GM21576 (cell line): Measurements from ENCODE around the gene KRT86.
"Not testable (repeated sequence)": the region's sequence is repeated elsewhere in the genome, so short reads cannot be mapped to it uniquely, and the experiment has no call there.

Experiments
- ATAC-seq: cut with Tn5 transposase; IDR thresholded peaks from one replicate; pipeline ENCODE4 v1.9.1; 2021; ENCODE audit warnings: mild to moderate bottlenecking, moderate library complexity; ENCODE audit not compliant: unreplicated experiment

KRT86 gene

DNA sequence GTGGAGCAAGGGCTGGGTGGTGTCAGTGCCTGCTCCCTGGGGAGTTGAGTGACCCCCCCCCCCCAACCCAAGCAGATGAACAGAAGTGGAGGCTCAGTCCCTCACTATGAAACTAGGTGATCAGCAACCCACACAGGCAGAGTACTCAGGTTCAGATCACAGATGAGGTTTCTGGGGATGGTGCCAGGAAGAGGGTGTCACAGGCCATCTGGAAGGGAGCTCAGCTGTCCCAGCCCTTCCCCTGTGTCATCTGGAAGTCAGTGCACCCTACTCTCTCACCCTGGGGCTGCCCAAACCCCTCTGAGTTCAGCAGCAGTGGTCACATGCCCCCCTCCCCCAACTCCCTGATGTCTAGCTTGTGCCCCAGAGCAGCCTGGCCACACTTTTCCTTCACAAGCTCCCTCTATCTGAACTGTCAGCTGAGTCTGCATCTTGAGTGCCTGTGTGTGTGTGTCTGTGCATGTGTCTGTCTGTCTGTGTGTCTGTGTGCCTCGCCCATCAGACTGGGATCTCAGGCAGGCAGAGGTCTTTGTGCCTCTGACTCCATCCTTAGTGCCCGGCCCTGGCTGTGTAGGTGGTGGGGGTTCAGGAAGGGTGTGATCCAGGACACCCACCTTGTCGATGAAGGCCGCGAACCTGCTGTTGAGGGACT is 16.2 kb downstream of the KRT86 start:
- ATAC-seq = not testable (repeated sequence)

- no peak for ATAC-seq
These were observed 17.0 kb downstream of the KRT86 start, which contains the start of gene KRT81 for GRCh38 chr12:52291267-52291935. Gene KRT81 (minus strand): TSS chr12:52291534. CDS start chr12:52291465, 69 bp downstream.

DNA sequence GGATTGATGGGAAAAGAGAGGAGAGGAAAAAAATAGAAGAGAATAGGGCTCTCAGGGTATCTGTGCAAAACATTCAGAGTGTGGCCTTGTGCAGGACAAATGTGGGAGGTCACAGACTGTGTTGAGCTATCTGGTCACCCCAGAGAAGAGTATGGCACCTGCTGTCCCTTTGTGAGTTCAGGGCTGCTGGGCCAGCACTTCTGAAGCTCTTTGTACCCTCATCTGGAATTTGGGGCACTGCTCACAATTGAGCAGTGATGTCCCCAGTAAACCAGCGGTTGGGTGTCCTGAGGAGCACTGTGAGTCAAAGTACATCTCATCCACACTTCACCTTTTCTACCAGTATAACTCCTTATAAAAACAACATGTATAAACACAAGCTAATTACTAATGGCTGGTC is 19.5 kb downstream of the KRT86 start:
- no peak for ATAC-seq

DNA sequence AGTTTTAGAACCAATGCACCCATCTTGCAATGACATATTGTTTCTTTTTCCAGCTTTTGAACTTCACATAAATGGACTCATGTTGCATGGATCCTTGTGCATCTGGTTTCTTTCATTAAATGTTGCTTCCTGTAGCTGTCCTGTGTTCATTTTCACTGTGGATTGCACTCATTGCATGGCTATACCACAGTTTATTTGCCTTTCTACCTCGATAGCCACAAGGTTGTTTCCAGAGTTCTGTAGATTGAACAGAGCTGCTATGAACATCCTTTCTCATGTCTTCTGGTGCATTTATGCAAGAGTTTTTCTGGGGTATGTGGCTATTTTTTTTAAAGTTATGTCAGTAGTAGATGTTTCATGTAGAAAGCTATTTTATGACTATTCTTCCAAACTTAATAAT is 20.4 kb downstream of the KRT86 start:
- ATAC-seq = no peak

DNA sequence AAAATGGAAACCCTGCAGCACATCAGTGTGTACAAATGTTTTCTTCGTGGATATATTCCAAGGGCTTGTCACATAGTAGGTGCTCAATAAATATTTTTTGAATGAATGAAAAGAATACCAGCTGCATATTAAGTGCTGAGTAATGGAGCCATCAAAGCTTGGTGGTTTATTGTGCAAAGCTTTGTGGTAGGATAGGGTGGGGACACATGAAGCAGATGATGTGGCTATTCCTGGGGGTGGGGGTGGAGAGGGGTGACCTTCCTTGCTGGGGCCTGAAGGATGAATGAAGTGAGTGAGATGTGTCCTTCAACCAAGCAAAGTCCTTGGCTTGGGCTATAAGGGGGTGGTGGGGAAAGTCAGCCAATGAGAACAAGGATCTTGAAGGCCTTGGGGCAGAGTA is 21.2 kb downstream of the KRT86 start:
- ATAC-seq = no peak

DNA sequence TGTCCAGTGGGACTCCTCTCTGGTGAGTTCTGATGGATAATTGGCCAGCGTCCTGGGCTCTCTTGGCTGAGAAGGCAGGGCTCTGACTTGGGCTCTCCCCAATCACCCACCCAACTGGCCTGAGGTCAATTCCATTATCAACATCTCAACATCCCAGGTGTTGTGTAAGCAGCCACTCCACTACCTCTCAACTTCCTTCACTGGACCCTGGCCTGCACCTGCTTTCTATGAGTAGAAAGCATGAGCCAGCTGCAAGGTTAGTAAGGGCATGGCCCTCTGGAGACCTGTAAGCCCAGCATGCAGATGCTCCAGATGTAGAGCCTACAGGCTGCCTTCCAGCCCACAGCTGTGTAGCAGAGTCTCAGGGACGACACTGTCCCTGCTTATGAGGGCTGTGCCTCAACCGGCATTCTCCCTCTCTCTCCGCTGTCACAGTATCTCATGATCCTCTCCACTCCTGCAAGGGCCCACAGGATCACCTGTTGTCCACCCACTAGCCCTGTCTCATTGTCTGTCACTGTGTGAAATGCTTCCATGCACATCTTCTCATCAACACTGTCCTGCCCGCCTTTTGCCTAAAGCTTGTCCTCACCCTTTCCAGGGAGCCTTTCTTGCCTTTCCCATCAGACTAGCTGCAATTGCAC is 22.2 kb downstream of the KRT86 start:
- ATAC-seq = no peak

GRCh38 chr12:52298677-52299190 is 24.3 kb downstream of the KRT86 start:
- ATAC-seq = no peak

DNA sequence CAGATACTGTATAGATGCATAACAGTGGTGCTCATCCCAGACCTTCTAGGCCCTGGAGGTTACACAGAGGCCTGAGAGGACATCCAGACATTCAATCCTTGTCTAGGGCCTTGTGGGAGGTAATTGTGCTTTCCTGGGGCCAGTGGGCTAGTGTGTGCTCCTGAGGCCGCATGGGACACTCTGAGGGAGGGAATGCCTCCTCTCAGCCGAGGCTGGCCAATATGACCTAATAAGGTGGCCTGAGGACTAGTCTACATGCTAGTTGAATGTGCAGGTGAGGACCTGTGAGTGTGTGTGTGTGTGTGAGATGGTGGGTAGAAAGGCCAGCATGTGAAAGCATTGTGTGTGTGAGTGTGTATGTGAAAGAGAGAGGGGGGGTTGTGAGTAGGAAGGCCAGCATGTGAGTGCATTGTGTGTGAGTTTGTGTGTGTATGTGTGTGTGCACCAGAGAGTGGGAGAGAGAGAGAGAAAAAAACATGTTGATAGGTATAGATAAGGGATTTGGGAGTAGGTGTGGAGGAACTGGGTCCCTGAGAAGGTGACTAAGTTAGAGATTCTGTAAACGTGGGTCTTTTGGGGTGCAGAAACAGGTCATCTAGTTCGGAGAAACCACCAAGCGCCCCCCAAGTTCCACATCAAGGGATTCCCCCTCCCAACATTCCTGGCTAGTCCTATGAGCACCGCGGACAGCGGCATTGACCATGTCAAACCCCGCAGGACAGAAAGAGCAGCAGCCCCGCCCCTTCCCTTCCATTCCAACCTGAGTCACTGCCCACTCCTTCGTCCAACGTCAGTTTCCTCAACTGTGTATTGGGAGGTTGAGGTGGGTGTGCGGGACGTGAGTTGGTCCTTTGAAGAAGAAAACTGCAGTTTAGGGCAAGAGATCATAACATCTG is 26.6 kb downstream of the KRT86 start:
- no peak for ATAC-seq

DNA sequence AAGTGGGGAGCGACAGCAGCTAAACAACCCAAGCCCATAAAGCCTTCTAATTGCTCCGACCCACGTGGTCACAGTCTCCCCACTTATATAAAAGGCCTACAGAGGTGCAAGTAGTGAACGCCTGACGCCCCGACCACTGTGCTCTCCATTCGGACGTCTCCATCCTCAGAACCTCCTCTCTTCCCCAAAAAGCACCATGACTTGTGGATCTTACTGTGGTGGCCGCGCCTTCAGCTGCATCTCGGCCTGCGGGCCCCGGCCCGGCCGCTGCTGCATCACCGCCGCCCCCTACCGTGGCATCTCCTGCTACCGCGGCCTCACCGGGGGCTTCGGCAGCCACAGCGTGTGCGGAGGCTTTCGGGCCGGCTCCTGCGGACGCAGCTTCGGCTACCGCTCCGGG is 27.3 kb downstream of the KRT86 start:
- not testable (repeated sequence) for ATAC-seq

DNA sequence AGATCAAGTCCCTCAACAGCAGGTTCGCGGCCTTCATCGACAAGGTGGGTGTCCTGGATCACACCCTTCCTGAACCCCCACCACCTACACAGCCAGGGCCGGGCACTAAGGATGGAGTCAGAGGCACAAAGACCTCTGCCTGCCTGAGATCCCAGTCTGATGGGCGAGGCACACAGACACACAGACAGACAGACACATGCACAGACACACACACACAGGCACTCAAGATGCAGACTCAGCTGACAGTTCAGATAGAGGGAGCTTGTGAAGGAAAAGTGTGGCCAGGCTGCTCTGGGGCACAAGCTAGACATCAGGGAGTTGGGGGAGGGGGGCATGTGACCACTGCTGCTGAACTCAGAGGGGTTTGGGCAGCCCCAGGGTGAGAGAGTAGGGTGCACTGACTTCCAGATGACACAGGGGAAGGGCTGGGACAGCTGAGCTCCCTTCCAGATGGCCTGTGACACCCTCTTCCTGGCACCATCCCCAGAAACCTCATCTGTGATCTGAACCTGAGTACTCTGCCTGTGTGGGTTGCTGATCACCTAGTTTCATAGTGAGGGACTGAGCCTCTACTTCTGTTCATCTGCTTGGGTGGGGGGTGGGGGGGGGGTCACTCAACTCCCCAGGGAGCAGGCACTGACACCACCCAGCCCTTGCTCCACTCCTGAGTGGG is 27.9 kb downstream of the KRT86 start:
- ATAC-seq = not testable (repeated sequence)

DNA sequence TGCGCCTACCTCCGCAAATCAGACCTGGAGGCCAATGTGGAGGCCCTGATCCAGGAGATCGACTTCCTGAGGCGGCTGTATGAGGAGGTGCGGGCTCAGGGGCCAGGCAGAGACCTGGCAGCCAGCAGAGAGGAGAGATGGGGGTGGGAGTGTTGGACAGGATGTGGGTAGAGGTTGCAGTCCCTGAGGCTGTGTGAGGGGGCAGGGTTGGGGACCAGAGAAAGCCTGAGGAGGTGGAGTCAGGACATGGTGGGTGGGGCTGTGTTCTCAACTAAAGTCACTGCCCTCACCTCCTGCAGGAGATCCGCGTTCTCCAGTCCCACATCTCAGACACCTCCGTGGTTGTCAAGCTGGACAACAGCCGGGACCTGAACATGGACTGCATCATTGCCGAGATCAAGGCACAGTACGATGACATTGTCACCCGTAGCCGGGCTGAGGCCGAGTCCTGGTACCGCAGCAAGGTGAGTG is 30.5 kb downstream of the KRT86 start:
- peak; percentile 80 for ATAC-seq

DNA sequence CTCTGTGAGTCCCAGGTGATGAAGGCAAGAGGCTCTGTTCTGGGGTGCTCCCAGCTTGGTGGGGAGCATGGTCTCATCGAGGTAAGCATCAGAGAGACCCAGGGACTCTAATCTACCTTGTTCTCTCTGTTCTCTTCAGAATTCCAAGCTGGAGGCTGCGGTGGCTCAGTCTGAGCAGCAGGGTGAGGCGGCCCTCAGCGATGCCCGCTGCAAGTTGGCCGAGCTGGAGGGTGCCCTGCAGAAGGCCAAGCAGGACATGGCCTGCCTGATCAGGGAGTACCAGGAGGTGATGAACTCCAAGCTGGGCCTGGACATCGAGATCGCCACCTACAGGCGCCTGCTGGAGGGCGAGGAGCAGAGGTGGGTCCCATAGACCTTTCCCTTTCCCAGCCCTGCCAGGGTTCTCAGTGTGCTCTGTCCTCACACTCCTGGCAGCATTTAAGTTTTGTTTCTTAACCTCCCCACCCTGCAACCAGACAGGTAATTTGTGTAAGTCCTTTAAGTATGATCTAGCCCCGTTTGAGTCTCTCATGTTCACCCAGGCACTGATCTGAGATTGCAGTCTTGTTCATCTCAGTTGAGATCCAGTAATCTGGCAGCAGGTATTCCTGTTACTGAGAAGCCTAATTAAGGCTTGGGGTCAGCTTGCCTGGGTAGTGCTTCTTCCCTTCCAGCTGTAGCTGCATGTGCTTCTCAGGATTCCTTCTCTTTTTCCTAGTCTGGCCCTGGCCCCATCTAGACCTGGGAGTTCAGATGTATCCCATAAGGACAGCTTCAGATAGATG is 31.7 kb downstream of the KRT86 start:
- ATAC-seq = no peak

DNA sequence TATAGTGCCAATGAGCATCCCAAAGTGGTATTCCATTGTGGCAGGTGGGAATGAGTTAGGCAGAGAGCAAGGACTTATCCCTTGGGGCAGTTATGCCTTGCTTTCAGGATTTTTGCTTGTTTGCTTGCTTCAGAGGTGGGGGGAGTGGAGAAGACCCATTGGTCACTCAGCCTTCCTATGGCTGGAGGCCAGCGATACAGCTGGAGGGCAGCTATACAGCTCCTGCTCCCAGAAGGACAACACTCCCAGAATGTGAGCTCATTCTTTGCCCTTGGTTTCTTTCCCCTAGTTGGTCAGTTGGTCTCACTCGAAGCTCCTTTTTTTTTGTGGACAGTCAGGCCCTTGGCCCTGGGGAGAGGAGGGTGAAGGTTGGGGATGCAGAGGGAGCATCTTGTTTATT is 32.3 kb downstream of the KRT86 start:
- ATAC-seq = no peak

DNA sequence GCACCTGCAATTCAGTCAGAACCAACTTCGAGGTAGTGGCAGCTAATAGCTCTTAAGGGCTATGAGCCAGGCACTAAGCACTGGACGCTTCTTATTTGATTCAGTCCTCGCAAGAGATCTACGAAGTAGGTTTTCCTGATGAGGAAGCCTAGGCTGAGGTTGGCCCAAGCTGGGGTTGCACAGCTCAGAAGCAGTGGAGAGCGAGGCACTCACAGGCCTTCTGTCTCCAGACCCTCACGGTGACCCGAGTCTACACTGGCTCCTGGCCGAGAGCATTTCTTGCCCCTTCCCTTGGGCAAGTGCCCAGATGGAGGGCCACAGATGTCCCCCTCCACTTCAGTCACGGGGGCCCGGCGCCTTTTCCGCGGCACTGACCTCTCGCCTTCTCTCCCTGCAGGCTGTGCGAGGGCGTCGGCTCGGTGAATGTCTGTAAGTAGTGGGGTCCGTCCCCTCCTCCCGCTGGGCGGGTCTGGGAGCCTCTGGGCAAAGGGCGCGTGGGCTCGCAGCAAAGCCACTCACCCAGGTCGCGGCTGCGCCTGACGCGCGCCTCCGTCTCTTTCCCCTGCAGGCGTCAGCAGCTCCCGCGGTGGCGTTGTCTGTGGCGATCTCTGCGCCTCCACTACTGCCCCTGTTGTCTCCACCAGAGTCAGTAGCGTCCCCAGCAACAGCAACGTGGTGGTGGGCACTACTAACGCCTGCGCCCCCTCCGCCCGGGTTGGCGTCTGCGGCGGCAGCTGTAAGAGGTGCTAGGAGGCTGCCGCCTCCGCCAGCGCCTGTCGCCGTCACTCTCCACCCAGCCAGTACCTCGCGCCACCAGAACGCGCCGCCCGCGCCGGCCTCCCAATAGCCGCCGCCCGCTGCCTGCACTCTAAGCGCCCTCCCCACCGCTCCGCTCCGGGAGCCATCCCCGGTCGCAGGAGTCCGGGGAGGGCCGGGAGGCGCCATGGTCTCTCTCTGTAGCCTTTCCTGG is 33.7 kb downstream of the KRT86 start:
- ATAC-seq = no peak

DNA sequence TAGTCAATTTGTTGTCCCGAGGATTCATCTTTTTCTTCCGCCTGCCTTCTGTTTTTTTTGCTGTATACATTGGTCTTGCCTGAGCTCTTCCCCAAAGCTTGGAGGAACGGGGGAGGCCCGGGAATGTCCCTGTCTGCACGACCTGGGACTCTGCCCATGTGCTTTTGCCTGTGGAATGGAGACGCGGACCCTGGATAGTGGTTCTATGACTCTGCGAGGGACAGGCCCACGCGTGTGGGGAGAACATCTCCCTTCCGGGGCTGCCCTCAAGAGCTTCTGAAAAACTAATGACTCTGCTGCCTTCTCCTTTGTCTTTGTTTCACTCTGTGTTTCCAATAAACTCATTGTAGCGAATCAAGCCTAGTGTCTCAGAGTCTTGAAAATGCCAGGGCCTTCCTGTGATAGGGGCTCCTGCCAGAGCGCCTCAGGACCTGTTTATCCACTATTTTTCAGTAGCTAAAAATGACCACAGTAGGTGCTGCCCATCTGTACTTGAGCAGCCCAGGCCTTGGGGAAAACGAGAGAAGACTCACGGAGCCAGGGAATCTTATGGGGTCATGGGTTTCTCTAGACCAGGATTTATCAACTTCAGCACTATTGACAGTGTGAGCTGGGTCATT is 34.5 kb downstream of the KRT86 start:
- no peak for ATAC-seq

GRCh38 chr12:52310622-52311284 is 36.3 kb downstream of the KRT86 start:
- no peak for ATAC-seq

DNA sequence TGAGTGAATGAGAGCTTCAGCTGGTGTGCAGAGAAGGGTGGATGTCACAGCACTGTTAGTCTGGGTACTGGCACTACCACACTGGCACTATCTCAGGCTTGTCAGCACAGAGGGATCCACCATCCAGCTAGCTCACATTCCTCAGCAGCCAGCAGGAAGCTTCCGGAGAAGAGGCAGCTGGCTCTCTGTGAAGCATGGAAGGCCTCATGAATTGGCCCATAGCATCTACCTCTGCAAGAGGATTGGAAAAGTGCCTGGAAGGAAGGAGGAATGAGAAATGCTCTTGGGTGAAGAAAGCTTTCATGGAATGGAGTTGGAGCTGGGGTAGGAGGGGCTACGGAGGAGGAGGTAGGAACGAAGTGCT is 36.8 kb downstream of the KRT86 start:
- ATAC-seq = no peak
